ENCODE results near the gene RPS19.

Gene RPS19

GRCh38 chr19:41903193-41903953 lies 43.3 kb downstream of the RPS19 start:
- DNase-seq (ENCODE audit: low spot score), result no peak
- no peak for TF ChIP-seq CTCF (IDR thresholded peaks at IDR 0.05; ENCODE audit: extremely low read depth, missing control alignments)

- no peak for TF ChIP-seq CTCF (IDR thresholded peaks at IDR 0.05; ENCODE audit: extremely low read depth, missing control alignments)
- DNase-seq (ENCODE audit: low spot score), result no peak
Observed at GRCh38 chr19:41904118-41904870, 44.2 kb downstream of the RPS19 start.

- no peak for TF ChIP-seq CTCF (IDR thresholded peaks at IDR 0.05; ENCODE audit: extremely low read depth, missing control alignments)
- DNase-seq (ENCODE audit: low spot score), result no peak
Observed at GRCh38 chr19:41905273-41906002, 45.4 kb downstream of the RPS19 start.

- no peak for TF ChIP-seq CTCF (IDR thresholded peaks at IDR 0.05; ENCODE audit: extremely low read depth, missing control alignments)
- DNase-seq (ENCODE audit: low spot score), result no peak
Observed at GRCh38 chr19:41906271-41906670, 46.2 kb downstream of the RPS19 start.

- no peak for DNase-seq (ENCODE audit: low spot score)
- TF ChIP-seq CTCF (IDR thresholded peaks at IDR 0.05; ENCODE audit: extremely low read depth, missing control alignments), result no peak
Observed at GRCh38 chr19:41906916-41907680, 47.0 kb downstream of the RPS19 start.

GRCh38 chr19:41907994-41908615 lies 48.0 kb downstream of the RPS19 start:
- no peak for TF ChIP-seq CTCF (IDR thresholded peaks at IDR 0.05; ENCODE audit: extremely low read depth, missing control alignments)
- no peak for DNase-seq (ENCODE audit: low spot score)
